ENCODE data around the gene CASP7. TPM values are rescaled to one million over a fixed set of nuclear protein-coding genes. Genes with fewer than 3 reads are reported as not detected.

The CASP7 gene
- total RNA-seq, 2 experiments from 2014 or later: 14.8 to 16.5 TPM

DNA sequence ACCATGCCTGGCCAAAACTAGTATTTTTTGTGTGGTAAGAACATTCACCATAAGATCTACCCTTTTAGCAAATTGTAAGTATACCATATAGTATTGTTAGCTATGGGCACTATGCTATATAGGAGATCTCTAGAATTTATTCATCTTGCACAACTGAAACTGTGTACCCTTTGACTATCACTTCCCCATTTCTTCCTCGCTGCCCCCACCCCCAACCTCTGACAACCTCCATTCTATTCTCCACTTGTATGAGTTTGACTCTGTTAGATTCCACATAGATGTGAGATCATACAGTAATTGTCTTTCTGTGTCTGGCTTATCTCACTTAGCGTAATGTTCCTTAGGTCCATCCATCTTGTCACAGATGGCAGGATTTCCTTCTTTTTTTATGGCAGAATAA, 3.6 kb downstream of the CASP7 start:
- DNase-seq (ENCODE audit: low spot score): no peak
- Histone ChIP-seq H3K36me3 (ENCODE audit: insufficient read depth, low read length) (peaks cover 12% of the 10 kb centered on the region), H4K20me1 (ENCODE audit: insufficient read depth, low read length) (no peaks in the 10 kb centered on the region), H3K9me3 (ENCODE audit: low read length) (peaks cover 33% of the 10 kb centered on the region; the same call in 1 of the 2 replicates), H3K4me2 (ENCODE audit: low read length) (no peak overlapping the region), H3K4me1 (ENCODE audit: insufficient read depth, low read length, poor library complexity, severe bottlenecking) (peaks cover 20% of the 10 kb centered on the region), H2AFZ (ENCODE audit: low read length) (no peak overlapping the region), H3K4me3 (ENCODE audit: low read depth, low read length, poor library complexity, severe bottlenecking) (no peak overlapping the region), H3K9me2 (ENCODE audit: insufficient read depth, low read length) (no peaks in the 10 kb centered on the region), H3K79me2 (ENCODE audit: insufficient read depth, low read depth, low read length) (peaks cover 21% of the 10 kb centered on the region; the same call in 1 of the 2 replicates), H3K27ac (ENCODE audit: low read depth, low read length, poor library complexity, severe bottlenecking) (no peak overlapping the region)
- BruUV-seq (replicated peaks): no TSS peak
- CTCF ChIA-PET (ENCODE audit: unreplicated experiment): no interaction called here
- POLR2A ChIA-PET: interaction anchor here (1.0 kb wide), 1 partner anchor 360 kb away, joined by 3 read pairs; no protein-coding TSS in a partner anchor
- TF ChIP-seq EZH2phosphoT487 (IDR thresholded peaks at IDR 0.05; ENCODE audit: borderline replicate concordance, low read depth, low read length): no peak
- no peak for TF ChIP-seq CTCF (conservative IDR thresholded peaks at IDR 0.05; ENCODE audit: low read length)
- intact Hi-C loops (cut with micrococcal nuclease; ENCODE audit: unreplicated experiment): loop anchor here (5.0 kb wide), 1 partner anchor 174 kb away; no protein-coding TSS in a partner anchor

GRCh38 chr10:113686028-113686427, 6.3 kb downstream of the CASP7 start:
- TF ChIP-seq CTCF (conservative IDR thresholded peaks at IDR 0.05; ENCODE audit: low read length): no peak
- no peak for TF ChIP-seq EZH2phosphoT487 (IDR thresholded peaks at IDR 0.05; ENCODE audit: borderline replicate concordance, low read depth, low read length)
- Histone ChIP-seq H3K79me2 (ENCODE audit: insufficient read depth, low read depth, low read length) (peaks cover 13% of the 10 kb centered on the region; the same call in 1 of the 2 replicates), H3K4me2 (ENCODE audit: low read length) (no peak overlapping the region), H3K27ac (ENCODE audit: low read depth, low read length, poor library complexity, severe bottlenecking) (no peak overlapping the region), H3K9me3 (ENCODE audit: low read length) (peaks cover 35% of the 10 kb centered on the region; the same call in 1 of the 2 replicates), H4K20me1 (ENCODE audit: insufficient read depth, low read length) (no peaks in the 10 kb centered on the region), H3K4me1 (ENCODE audit: insufficient read depth, low read length, poor library complexity, severe bottlenecking) (peaks cover 14% of the 10 kb centered on the region), H3K36me3 (ENCODE audit: insufficient read depth, low read length) (peaks cover 12% of the 10 kb centered on the region), H3K9me2 (ENCODE audit: insufficient read depth, low read length) (no peaks in the 10 kb centered on the region), H3K4me3 (ENCODE audit: low read depth, low read length, poor library complexity, severe bottlenecking) (no peak overlapping the region), H2AFZ (ENCODE audit: low read length) (no peak overlapping the region)
- POLR2A ChIA-PET: interaction anchor here (0.6 to 1.2 kb wide), 2 partner anchors 24 to 133 kb away, joined by 3 read pairs; no protein-coding TSS in a partner anchor
- no peak for DNase-seq (ENCODE audit: low spot score)
- no TSS peak for BruUV-seq (replicated peaks)
- CTCF ChIA-PET (ENCODE audit: unreplicated experiment): no interaction called here
- intact Hi-C loops (cut with micrococcal nuclease; ENCODE audit: unreplicated experiment): no loop called here

GRCh38 chr10:113687037-113687436, 7.3 kb downstream of the CASP7 start:
- no peaks in the 10 kb centered on the region for H3K9me2 ChIP-seq (ENCODE audit: insufficient read depth, low read length)
- no peak overlapping the region for H2AFZ ChIP-seq (ENCODE audit: low read length)
- peaks cover 18% of the 10 kb centered on the region for H3K36me3 ChIP-seq (ENCODE audit: insufficient read depth, low read length)
- H3K4me2 ChIP-seq (ENCODE audit: low read length): no peak overlapping the region
- no peak overlapping the region for H3K27ac ChIP-seq (ENCODE audit: low read depth, low read length, poor library complexity, severe bottlenecking)
- peaks cover 35% of the 10 kb centered on the region; the same call in 1 of the 2 replicates for H3K9me3 ChIP-seq (ENCODE audit: low read length)
- no TSS peak for BruUV-seq (replicated peaks)
- peaks cover 7% of the 10 kb centered on the region; the same call in 1 of the 2 replicates for H3K79me2 ChIP-seq (ENCODE audit: insufficient read depth, low read depth, low read length)
- CTCF ChIA-PET (ENCODE audit: unreplicated experiment): no interaction called here
- no peaks in the 10 kb centered on the region for H4K20me1 ChIP-seq (ENCODE audit: insufficient read depth, low read length)
- DNase-seq (ENCODE audit: low spot score): peak; percentile 7
- no peak for TF ChIP-seq EZH2phosphoT487 (IDR thresholded peaks at IDR 0.05; ENCODE audit: borderline replicate concordance, low read depth, low read length)
- no peak for TF ChIP-seq CTCF (conservative IDR thresholded peaks at IDR 0.05; ENCODE audit: low read length)
- peaks cover 4% of the 10 kb centered on the region for H3K4me1 ChIP-seq (ENCODE audit: insufficient read depth, low read length, poor library complexity, severe bottlenecking)
- intact Hi-C loops (cut with micrococcal nuclease; ENCODE audit: unreplicated experiment): no loop called here
- H3K4me3 ChIP-seq (ENCODE audit: low read depth, low read length, poor library complexity, severe bottlenecking): no peak overlapping the region
- POLR2A ChIA-PET: interaction anchor here (0.7 kb wide), 3 partner anchors 12 to 805 kb away, joined by 3 to 4 read pairs (median 3); no protein-coding TSS in a partner anchor
